Activated T-cell treated with anti-CD3 and anti-CD28 coated beads, Interleukin-2, amount 50 U/mL, for 4 hours (primary cell): ENCODE results near the gene SORT1. TPM values are rescaled to one million over a fixed set of nuclear protein-coding genes. Genes with fewer than 3 reads are reported as not detected.
"Not testable (repeated sequence)": the region's sequence is repeated elsewhere in the genome, so short reads cannot be mapped to it uniquely, and the experiment has no call there.

Source experiments
- ATAC-seq, 2 donors: fragments of 200-7000 bp; cut with Tn5 transposase; one replicate each; pipeline ENCODE4 v1.10.0; 2021
- DNase-seq: peaks from one replicate; pipeline ENCODE4 v3.0.0-alpha.2; 2020
- H3K27me3 Mint-ChIP-seq: one replicate; pipeline ENCODE4 v1.8.0; 2021; ENCODE audit warnings: low read depth, mixed read lengths
- H3K36me3 Mint-ChIP-seq: one replicate; pipeline ENCODE4 v1.8.0; 2022; ENCODE audit warnings: mixed read lengths; ENCODE audit not compliant: insufficient read depth
- H3K4me1 Mint-ChIP-seq: one replicate; pipeline ENCODE4 v1.8.0; 2021; ENCODE audit warnings: low read depth, mixed read lengths
- H3K4me3 Mint-ChIP-seq: one replicate; pipeline ENCODE4 v1.8.0; 2021; ENCODE audit warnings: mild to moderate bottlenecking, moderate library complexity, mixed read lengths
- H3K9me3 Mint-ChIP-seq: one replicate; pipeline ENCODE4 v1.8.0; 2021; ENCODE audit warnings: mixed read lengths
- total RNA-seq, 3 donors: library from RNA; stranded (reverse); gene quantifications; one replicate each; pipeline ENCODE4 v1.2.1, GENCODE V29; 2021

Gene SORT1
- total RNA-seq, 3 donors from 2014 or later: 1.1 to 1.6 (median 1.2) TPM

- Mint-ChIP-seq H3K9me3 (no peaks in the 10 kb centered on the region), H3K36me3 (peaks cover 72% of the 10 kb centered on the region), H3K27me3 (no peaks in the 10 kb centered on the region), H3K4me1 (peaks cover 31% of the 10 kb centered on the region), H3K4me3 (no peak overlapping the region)
- no peak for DNase-seq
- ATAC-seq: no peak
Observed at GRCh38 chr1:109412551-109412950, 14.8 kb upstream of the SORT1 start.

- DNase-seq (no peak), ATAC-seq (peak; percentile 38 to 40)
- no peaks in the 10 kb centered on the region for H3K9me3 Mint-ChIP-seq
- H3K4me3 Mint-ChIP-seq: no peak overlapping the region
- H3K4me1 Mint-ChIP-seq: peaks cover 18% of the 10 kb centered on the region
- no peaks in the 10 kb centered on the region for H3K27me3 Mint-ChIP-seq
- H3K36me3 Mint-ChIP-seq: peaks cover 42% of the 10 kb centered on the region
Observed at GRCh38 chr1:109404838-109405237, 7.1 kb upstream of the SORT1 start.

GRCh38 chr1:109402025-109402424 lies 4.3 kb upstream of the SORT1 start:
- H3K4me3 Mint-ChIP-seq: no peak overlapping the region
- ATAC-seq: no peak
- H3K9me3 Mint-ChIP-seq: no peaks in the 10 kb centered on the region
- peaks cover 23% of the 10 kb centered on the region for H3K4me1 Mint-ChIP-seq
- peaks cover 6% of the 10 kb centered on the region for H3K27me3 Mint-ChIP-seq
- DNase-seq: no peak
- peaks cover 23% of the 10 kb centered on the region for H3K36me3 Mint-ChIP-seq

- Mint-ChIP-seq H3K4me1 (peaks cover 18% of the 10 kb centered on the region), H3K27me3 (peaks cover 25% of the 10 kb centered on the region), H3K36me3 (peaks cover 13% of the 10 kb centered on the region), H3K4me3 (no peak overlapping the region), H3K9me3 (no peaks in the 10 kb centered on the region)
- ATAC-seq: no peak
- no peak for DNase-seq
Observed at GRCh38 chr1:109400035-109400655, 2.4 kb upstream of the SORT1 start.

- Mint-ChIP-seq H3K4me3 (no peak overlapping the region), H3K36me3 (peaks cover 7% of the 10 kb centered on the region), H3K9me3 (no peaks in the 10 kb centered on the region), H3K27me3 (peaks cover 32% of the 10 kb centered on the region), H3K4me1 (peaks cover 12% of the 10 kb centered on the region)
- no peak for DNase-seq
- no peak for ATAC-seq
Observed at GRCh38 chr1:109399326-109399957, 1.7 kb upstream of the SORT1 start.

GRCh38 chr1:109398343-109399225 lies 866 bp upstream of the SORT1 start:
- peak overlapping the region; percentile 77 for H3K4me3 Mint-ChIP-seq
- H3K9me3 Mint-ChIP-seq: no peaks in the 10 kb centered on the region
- peaks cover 36% of the 10 kb centered on the region for H3K27me3 Mint-ChIP-seq
- ATAC-seq: no peak
- DNase-seq: no peak
- peaks cover 7% of the 10 kb centered on the region for H3K36me3 Mint-ChIP-seq
- peaks cover 12% of the 10 kb centered on the region for H3K4me1 Mint-ChIP-seq

GRCh38 chr1:109396871-109397580 lies 692 bp downstream of the SORT1 start:
- peak overlapping the region; percentile 76 for H3K4me3 Mint-ChIP-seq
- peaks cover 46% of the 10 kb centered on the region for H3K27me3 Mint-ChIP-seq
- DNase-seq: no peak
- H3K36me3 Mint-ChIP-seq: peaks cover 5% of the 10 kb centered on the region
- no peaks in the 10 kb centered on the region for H3K9me3 Mint-ChIP-seq
- peaks cover 12% of the 10 kb centered on the region for H3K4me1 Mint-ChIP-seq
- peak in 1 of 2 donors; percentile 44 for ATAC-seq

GRCh38 chr1:109396513-109396839 lies 1.2 kb downstream of the SORT1 start:
- H3K9me3 Mint-ChIP-seq: no peaks in the 10 kb centered on the region
- H3K36me3 Mint-ChIP-seq: peaks cover 4% of the 10 kb centered on the region
- peaks cover 12% of the 10 kb centered on the region for H3K4me1 Mint-ChIP-seq
- ATAC-seq (no peak), DNase-seq (no peak)
- peak overlapping the region; percentile 76 for H3K4me3 Mint-ChIP-seq
- peaks cover 50% of the 10 kb centered on the region for H3K27me3 Mint-ChIP-seq

- Mint-ChIP-seq H3K36me3 (peaks cover 4% of the 10 kb centered on the region), H3K4me3 (no peak overlapping the region), H3K4me1 (peaks cover 12% of the 10 kb centered on the region), H3K9me3 (no peaks in the 10 kb centered on the region), H3K27me3 (peaks cover 54% of the 10 kb centered on the region)
- ATAC-seq (no peak), DNase-seq (no peak)
Observed at GRCh38 chr1:109395602-109396512, 1.9 kb downstream of the SORT1 start.

- not testable (repeated sequence) for H3K4me3 Mint-ChIP-seq, ATAC-seq, DNase-seq, H3K36me3 Mint-ChIP-seq, H3K9me3 Mint-ChIP-seq
- H3K27me3 Mint-ChIP-seq: peaks cover 57% of the 10 kb centered on the region
- H3K4me1 Mint-ChIP-seq: peaks cover 12% of the 10 kb centered on the region
Observed at GRCh38 chr1:109395282-109395599, 2.5 kb downstream of the SORT1 start.

- peaks cover 12% of the 10 kb centered on the region for H3K4me1 Mint-ChIP-seq
- peaks cover 61% of the 10 kb centered on the region for H3K27me3 Mint-ChIP-seq
- H3K4me3 Mint-ChIP-seq: no peak overlapping the region
- H3K36me3 Mint-ChIP-seq: no peaks in the 10 kb centered on the region
- ATAC-seq (no peak), DNase-seq (no peak)
- H3K9me3 Mint-ChIP-seq: no peaks in the 10 kb centered on the region
Observed at GRCh38 chr1:109394591-109395281, 3.0 kb downstream of the SORT1 start.

- Mint-ChIP-seq H3K36me3 (no peaks in the 10 kb centered on the region), H3K4me1 (peaks cover 12% of the 10 kb centered on the region), H3K27me3 (peaks cover 72% of the 10 kb centered on the region), H3K9me3 (no peaks in the 10 kb centered on the region), H3K4me3 (no peak overlapping the region)
- DNase-seq: no peak
- no peak for ATAC-seq
Observed at GRCh38 chr1:109393617-109394233, 4.0 kb downstream of the SORT1 start.
